ENCODE measurements around the gene KRT13.
A peak's percentile ranks its signal among the peaks of the same experiment; 100 is the strongest.

KRT13 gene

DNA sequence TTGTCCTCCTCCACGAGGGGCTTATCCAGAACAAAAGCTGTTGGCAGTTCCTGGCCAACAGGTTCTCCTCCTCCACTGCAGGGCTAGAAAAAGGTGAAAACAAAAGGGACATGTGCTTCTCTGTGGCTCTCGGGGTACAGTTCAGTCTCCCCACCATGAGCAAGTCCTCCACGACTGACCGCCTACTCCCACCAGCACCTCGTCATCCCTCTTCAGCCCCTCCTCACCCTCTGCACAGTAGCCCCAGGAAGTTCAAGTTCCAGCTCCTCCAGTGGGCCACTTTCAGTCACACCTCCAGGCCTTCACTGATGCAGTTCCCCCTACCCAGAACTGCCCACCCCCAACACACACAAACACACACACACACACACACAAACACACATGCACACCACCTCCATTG lies 47.0 kb upstream of the KRT13 start:
- Histone ChIP-seq H3K9me2 (replicated peaks; ENCODE audit: control insufficient read depth, low read length) (no peaks in the 10 kb centered on the region), H3K9me3 (ENCODE audit: control insufficient read depth, insufficient read depth, low read length) (no peaks in the 10 kb centered on the region), H3K4me3 (ENCODE audit: low read length) (no peak overlapping the region), H3K27me3 (ENCODE audit: control insufficient read depth, low read length) (peaks cover 9% of the 10 kb centered on the region; the same call in 1 of the 2 replicates), H3K4me2 (ENCODE audit: low read length) (no peak overlapping the region), H3K27ac (ENCODE audit: low read depth, low read length) (no peak overlapping the region), H3K4me1 (ENCODE audit: control insufficient read depth, low read length) (peaks cover 5% of the 10 kb centered on the region), H4K20me1 (ENCODE audit: control insufficient read depth, insufficient read depth, low read depth, low read length) (no peaks in the 10 kb centered on the region), H3K79me2 (ENCODE audit: control insufficient read depth, low read length) (no peaks in the 10 kb centered on the region), H3K36me3 (ENCODE audit: control insufficient read depth, low read length) (no peaks in the 10 kb centered on the region), H3F3A (ENCODE audit: control insufficient read depth, insufficient read depth) (no peaks in the 10 kb centered on the region)
- TF ChIP-seq EZH2phosphoT487 (IDR thresholded peaks at IDR 0.05; ENCODE audit: borderline replicate concordance, low read length): no peak
- TF ChIP-seq, protein P1, sequence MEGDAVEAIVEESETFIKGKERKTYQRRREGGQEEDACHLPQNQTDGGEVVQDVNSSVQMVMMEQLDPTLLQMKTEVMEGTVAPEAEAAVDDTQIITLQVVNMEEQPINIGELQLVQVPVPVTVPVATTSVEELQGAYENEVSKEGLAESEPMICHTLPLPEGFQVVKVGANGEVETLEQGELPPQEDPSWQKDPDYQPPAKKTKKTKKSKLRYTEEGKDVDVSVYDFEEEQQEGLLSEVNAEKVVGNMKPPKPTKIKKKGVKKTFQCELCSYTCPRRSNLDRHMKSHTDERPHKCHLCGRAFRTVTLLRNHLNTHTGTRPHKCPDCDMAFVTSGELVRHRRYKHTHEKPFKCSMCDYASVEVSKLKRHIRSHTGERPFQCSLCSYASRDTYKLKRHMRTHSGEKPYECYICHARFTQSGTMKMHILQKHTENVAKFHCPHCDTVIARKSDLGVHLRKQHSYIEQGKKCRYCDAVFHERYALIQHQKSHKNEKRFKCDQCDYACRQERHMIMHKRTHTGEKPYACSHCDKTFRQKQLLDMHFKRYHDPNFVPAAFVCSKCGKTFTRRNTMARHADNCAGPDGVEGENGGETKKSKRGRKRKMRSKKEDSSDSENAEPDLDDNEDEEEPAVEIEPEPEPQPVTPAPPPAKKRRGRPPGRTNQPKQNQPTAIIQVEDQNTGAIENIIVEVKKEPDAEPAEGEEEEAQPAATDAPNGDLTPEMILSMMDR (IDR thresholded peaks at IDR 0.05; ENCODE audit: low read depth, low read length, poor library complexity, severe bottlenecking): no peak

DNA sequence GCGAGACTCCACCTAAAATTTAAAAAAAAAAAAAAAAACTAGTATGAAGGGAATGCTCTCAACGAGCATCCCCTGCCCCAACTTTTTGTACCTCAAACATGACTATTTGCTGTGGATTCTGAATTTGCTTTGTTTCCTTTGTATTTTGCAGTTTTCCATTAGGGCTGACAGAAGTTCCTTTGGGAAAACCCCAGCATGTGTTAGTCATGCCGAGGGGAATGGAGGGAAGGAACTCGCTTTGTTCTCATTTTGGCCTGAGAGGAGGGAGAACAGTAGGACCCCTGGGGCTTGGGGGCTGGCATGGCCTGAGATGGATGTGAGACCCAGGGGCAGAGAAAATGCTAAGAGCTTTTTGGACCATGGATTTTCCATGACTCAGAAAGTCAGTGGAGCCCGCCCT lies 46.0 kb upstream of the KRT13 start:
- Histone ChIP-seq H3K4me2 (ENCODE audit: low read length) (no peak overlapping the region), H3K27me3 (ENCODE audit: control insufficient read depth, low read length) (peaks cover 9% of the 10 kb centered on the region; the same call in 1 of the 2 replicates), H3K36me3 (ENCODE audit: control insufficient read depth, low read length) (no peaks in the 10 kb centered on the region), H3F3A (ENCODE audit: control insufficient read depth, insufficient read depth) (no peaks in the 10 kb centered on the region), H3K9me3 (ENCODE audit: control insufficient read depth, insufficient read depth, low read length) (no peaks in the 10 kb centered on the region), H3K27ac (ENCODE audit: low read depth, low read length) (no peak overlapping the region), H3K4me3 (ENCODE audit: low read length) (no peak overlapping the region), H3K9me2 (replicated peaks; ENCODE audit: control insufficient read depth, low read length) (no peaks in the 10 kb centered on the region), H4K20me1 (ENCODE audit: control insufficient read depth, insufficient read depth, low read depth, low read length) (no peaks in the 10 kb centered on the region), H3K4me1 (ENCODE audit: control insufficient read depth, low read length) (peaks cover 5% of the 10 kb centered on the region), H3K79me2 (ENCODE audit: control insufficient read depth, low read length) (no peaks in the 10 kb centered on the region)
- TF ChIP-seq, protein P1 (IDR thresholded peaks at IDR 0.05; ENCODE audit: low read depth, low read length, poor library complexity, severe bottlenecking): no peak
- TF ChIP-seq EZH2phosphoT487 (IDR thresholded peaks at IDR 0.05; ENCODE audit: borderline replicate concordance, low read length): no peak

DNA sequence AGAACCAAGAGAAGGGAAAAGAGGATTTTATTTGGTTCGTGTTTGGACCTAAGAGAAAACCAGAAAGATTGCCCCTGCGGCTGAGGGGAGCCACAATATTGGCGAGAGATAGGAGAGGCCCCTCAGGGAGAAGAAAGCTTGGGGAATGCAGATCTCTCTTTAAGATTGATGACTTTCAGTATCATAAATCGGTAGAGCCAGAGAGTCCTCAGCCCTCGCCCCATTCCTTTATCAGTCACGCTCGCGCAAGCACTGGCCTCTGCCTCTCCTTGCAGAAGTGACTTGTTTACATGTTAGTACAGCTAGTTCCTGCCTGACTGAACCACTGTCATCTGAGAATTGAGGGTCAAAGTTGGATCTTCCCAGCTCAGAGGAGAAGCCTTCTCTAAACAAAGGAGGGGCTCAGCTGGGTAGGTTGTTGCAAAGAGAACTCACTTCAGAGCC lies 44.2 kb upstream of the KRT13 start:
- Histone ChIP-seq H3K79me2 (ENCODE audit: control insufficient read depth, low read length) (no peaks in the 10 kb centered on the region), H3K4me3 (ENCODE audit: low read length) (no peak overlapping the region), H3K9me2 (replicated peaks; ENCODE audit: control insufficient read depth, low read length) (no peaks in the 10 kb centered on the region), H3K4me2 (ENCODE audit: low read length) (peak overlapping the region; percentile 57; the same call in 1 of the 2 replicates), H3K4me1 (ENCODE audit: control insufficient read depth, low read length) (peaks cover 5% of the 10 kb centered on the region), H4K20me1 (ENCODE audit: control insufficient read depth, insufficient read depth, low read depth, low read length) (no peaks in the 10 kb centered on the region), H3K27me3 (ENCODE audit: control insufficient read depth, low read length) (peaks cover 9% of the 10 kb centered on the region; the same call in 1 of the 2 replicates), H3K36me3 (ENCODE audit: control insufficient read depth, low read length) (no peaks in the 10 kb centered on the region), H3K27ac (ENCODE audit: low read depth, low read length) (no peak overlapping the region), H3K9me3 (ENCODE audit: control insufficient read depth, insufficient read depth, low read length) (no peaks in the 10 kb centered on the region), H3F3A (ENCODE audit: control insufficient read depth, insufficient read depth) (no peaks in the 10 kb centered on the region)
- TF ChIP-seq EZH2phosphoT487 (IDR thresholded peaks at IDR 0.05; ENCODE audit: borderline replicate concordance, low read length): no peak
- TF ChIP-seq, protein P1 (IDR thresholded peaks at IDR 0.05; ENCODE audit: low read depth, low read length, poor library complexity, severe bottlenecking): no peak

All from DOHH2 (cell line).